Body of pancreas (tissue), 4 donors: ENCODE measurements around the gene PPP1R26. TPM values are rescaled to one million over a fixed set of nuclear protein-coding genes. Genes with fewer than 3 reads are reported as not detected.

Experiments
- ATAC-seq: fragments of 150-250 bp; one replicate; pipeline ENCODE4 v1.9.1; 2016
- DNase-seq, 4 donors: peaks; one replicate each; pipeline ENCODE4 v3.0.0-alpha.2; 2019
- H3K27ac ChIP-seq, 4 donors: fragments of 200-600 bp; sonication (generic); 1 replicate in 3 of 4; 2 replicates in 1 of 4; pipeline versions ENCODE4 v1.5.1 to v1.6.1; 2016 to 2019; ENCODE audit warnings: mild to moderate bottlenecking in 1 of 4, mixed read lengths in 1 of 4, moderate library complexity in 1 of 4
- H3K27me3 ChIP-seq, 2 donors: fragments of 200-600 bp; sonication (generic); one replicate each; pipeline ENCODE4 v1.6.0; 2016; ENCODE audit warnings: mild to moderate bottlenecking in 1 of 2
- H3K36me3 ChIP-seq, 2 donors: fragments of 200-600 bp; sonication (generic); replicated peaks in 1 of 2; 2 replicates each; pipeline ENCODE4 v1.5.1; 2016; ENCODE audit warnings: low read depth in 2 of 2; ENCODE audit not compliant: insufficient read depth in 1 of 2
- H3K4me1 ChIP-seq: fragments of 200-600 bp; sonication (generic); one replicate; pipeline ENCODE4 v1.6.0; 2016
- H3K4me3 ChIP-seq, 2 donors: fragments of 200-600 bp; sonication (generic); 1 replicate in 1 of 2; 2 replicates in 1 of 2; pipeline ENCODE4 v1.5.1; 2016 to 2019
- H3K9me3 ChIP-seq, 3 donors: fragments of 200-600 bp; sonication (generic); 1 replicate in 2 of 3; 2 replicates in 1 of 3; pipeline ENCODE4 v1.5.1; 2016
- CTCF ChIP-seq, 7 experiments: fragments of 450-650 bp in 4 of 7; fragments of 200-600 bp in 3 of 7; sonication (generic) in 3 of 7; IDR thresholded peaks; one replicate each; pipeline ENCODE4 v1.5.1; 2016 to 2019; ENCODE audit warnings: antibody characterized with exemption in 7 of 7
- POLR2A ChIP-seq, 3 donors: fragments of 450-650 bp; IDR thresholded peaks; one replicate each; pipeline ENCODE4 v1.6.1; 2016; ENCODE audit warnings: antibody characterized with exemption in 3 of 3, mild to moderate bottlenecking in 2 of 3
- WGBS, 2 donors: methylation state at CpG; one replicate each; pipeline ENCODE4 v1.1.5; 2017; 5-methylcytosine and 5-hydroxymethylcytosine counted together
- intact Hi-C: fragments of 100-400 bp; cut with DNase I; formaldehyde crosslinking; loops from one replicate; pipeline ENCODE4 v1.15.1; 2023
- total RNA-seq, 2 donors: library from RNA; depleted of rRNA; stranded (reverse); fragments of >200 nt; gene quantifications; one replicate each; pipeline ENCODE4 v1.1.0, GENCODE V29; 2016

The PPP1R26 gene
- total RNA-seq, 2 donors from 2014 or later, result 17.8 to 17.9 TPM

- intact Hi-C loops, result no loop called here
These were observed 39.8 kb downstream of the PPP1R26 start for GRCh38 chr9:135519179-135519971.

GRCh38 chr9:135520916-135521607 lies 41.5 kb downstream of the PPP1R26 start, which contains the start of gene LCN1:
Gene LCN1 (plus strand): TSS chr9:135521440. CDS start chr9:135521498, 58 bp downstream.
- no peaks in the 10 kb centered on the region for H3K4me1 ChIP-seq
- H3K36me3 ChIP-seq, result no peaks in the 10 kb centered on the region
- H3K27ac ChIP-seq, result no peak within 1 kb of the TSS
- intact Hi-C loops, result no loop called here
- no peaks in the 10 kb centered on the region for H3K27me3 ChIP-seq
- no peaks in the 10 kb centered on the region for H3K9me3 ChIP-seq
- H3K4me3 ChIP-seq, result no peak within 1 kb of the TSS
- 62 to 67% methylated on average over 12 to 18 of the region's 18 CpGs for WGBS, 2 donors
- no peak for TF ChIP-seq CTCF (IDR thresholded peaks at IDR 0.05)
- ATAC-seq (no peak), DNase-seq (peak in 1 of 4 donors; percentile 7)

More at GRCh38 chr9:135519179-135519971, 39.8 kb downstream of the PPP1R26 start:
- Histone ChIP-seq H3K4me1 (no peaks in the 10 kb centered on the region), H3K9me3 (no peaks in the 10 kb centered on the region), H3K36me3 (no peaks in the 10 kb centered on the region), H3K4me3 (no peak overlapping the region), H3K27ac (no peak overlapping the region), H3K27me3 (no peaks in the 10 kb centered on the region)
- DNase-seq (no peak), ATAC-seq (no peak)
- WGBS, 2 donors, result 74 to 83% methylated on average over 10 of the region's 10 CpGs
- TF ChIP-seq CTCF (IDR thresholded peaks at IDR 0.05), result no peak
- no peak for TF ChIP-seq POLR2A (IDR thresholded peaks at IDR 0.05)

- intact Hi-C loops, result no loop called here
- Histone ChIP-seq H3K27me3 (no peaks in the 10 kb centered on the region), H3K4me1 (no peaks in the 10 kb centered on the region), H3K9me3 (no peaks in the 10 kb centered on the region), H3K27ac (no peak overlapping the region), H3K4me3 (no peak overlapping the region), H3K36me3 (no peaks in the 10 kb centered on the region)
- TF ChIP-seq CTCF (IDR thresholded peaks at IDR 0.05) (no peak), POLR2A (IDR thresholded peaks at IDR 0.05) (no peak)
- DNase-seq (no peak), ATAC-seq (no peak)
- WGBS, 2 donors, result 55% methylated on average over 10 to 11 of the region's 11 CpGs
These were observed 42.1 kb downstream of the PPP1R26 start for GRCh38 chr9:135521608-135522095.

- no peaks in the 10 kb centered on the region for H3K27me3 ChIP-seq
- DNase-seq, result peak in 1 of 4 donors; percentile 7
- no peaks in the 10 kb centered on the region for H3K4me1 ChIP-seq
- ATAC-seq, result no peak
- H3K36me3 ChIP-seq, result no peaks in the 10 kb centered on the region
- WGBS, 2 donors, result 44 to 66% methylated on average over 3 to 14 of the region's 16 CpGs
- TF ChIP-seq CTCF (IDR thresholded peaks at IDR 0.05) (no peak), POLR2A (IDR thresholded peaks at IDR 0.05) (no peak)
- intact Hi-C loops, result no loop called here
- no peaks in the 10 kb centered on the region for H3K9me3 ChIP-seq
- no peak overlapping the region for H3K4me3 ChIP-seq
- no peak overlapping the region for H3K27ac ChIP-seq
These were observed 42.7 kb downstream of the PPP1R26 start for GRCh38 chr9:135522137-135522877.
